K562 (cell line): ENCODE measurements around the gene RBP3. TPM values are rescaled to one million over a fixed set of nuclear protein-coding genes. Genes with fewer than 3 reads are reported as not detected.

ENCODE experiments used
- ATAC-seq: fragments of 200-7000 bp; cut with Tn5 transposase; 3 replicates; pipeline ENCODE4 v1.9.1; 2020; ENCODE audit warnings: moderate library complexity
- BruUV-seq: library from RNA; stranded (reverse); fragments of 400-500 nt; replicated peaks from 2 replicates; lab custom pipeline; 2021; lab: Mats Ljungman, UMichigan
- CTCF ChIA-PET: fragments of 300-600 bp; formaldehyde crosslinking; extraction: SDS; loops from one replicate; lab custom pipeline; 2021; ENCODE audit warnings: low intra/inter-chr PET ratio; lab: Yijun Ruan, JAX
- POLR2A ChIA-PET: fragments of 300-600, 350-650 bp; sonication (Branson Sonifier 250); formaldehyde crosslinking; extraction: SDS; loops from one replicate; lab custom pipeline; 2021; ENCODE audit warnings: antibody characterized with exemption, inconsistent platforms; lab: Yijun Ruan, JAX
- DNase-seq, 4 experiments: peaks; one replicate each; pipeline versions ENCODE4 v3.0.0 to v3.0.0-alpha.2; 2011 to 2018; ENCODE audit warnings: low spot score in 3 of 4, mixed read lengths in 3 of 4; ENCODE audit errors: extremely low read depth in 1 of 4
- FAIRE-seq: peaks from 2 replicates; lab custom pipeline; 2011; peaks lifted over from hg19 to GRCh38; lab: Jason Lieb, UNC
- H2AFZ ChIP-seq: 2 replicates; pipeline ENCODE4 v1.6.0; 2011; ENCODE audit warnings: low read depth, low read length, control low read depth, inconsistent platforms
- H3K27ac ChIP-seq: fragments of 200-600 bp; 3 replicates; pipeline ENCODE4 v1.8.0; 2011; ENCODE audit warnings: low read depth, mild to moderate bottlenecking, control low read depth, inconsistent platforms, low read length, moderate library complexity, mixed read lengths; ENCODE audit errors: extremely low read depth
- H3K27me3 ChIP-seq, 2 experiments: fragments of 300-600 bp in 1 of 2; 2 replicates in 1 of 2; 3 replicates in 1 of 2; pipeline versions ENCODE4 v1.6.0 to v1.8.0; 2011; ENCODE audit warnings: inconsistent platforms in 2 of 2, low read length in 2 of 2, mild to moderate bottlenecking in 1 of 2, mixed read lengths in 1 of 2, moderate library complexity in 1 of 2; ENCODE audit not compliant: control insufficient read depth in 2 of 2, insufficient read depth in 2 of 2
- H3K36me3 ChIP-seq: fragments of 300-600 bp; 3 replicates; pipeline ENCODE4 v1.8.0; 2011; ENCODE audit warnings: mild to moderate bottlenecking, low read length, inconsistent platforms; ENCODE audit not compliant: control insufficient read depth, insufficient read depth
- H3K4me1 ChIP-seq, 2 experiments: fragments of 200-600 bp in 1 of 2; replicated peaks in 1 of 2; 2 replicates in 1 of 2; 3 replicates in 1 of 2; pipeline versions ENCODE4 v1.5.1 to v1.8.0; 2011; ENCODE audit warnings: inconsistent platforms in 2 of 2, low read length in 2 of 2, mild to moderate bottlenecking in 1 of 2, mixed read lengths in 1 of 2, moderate library complexity in 1 of 2; ENCODE audit not compliant: control insufficient read depth in 2 of 2, insufficient read depth in 2 of 2
- H3K4me2 ChIP-seq: 2 replicates; pipeline ENCODE4 v1.6.1; 2011; ENCODE audit warnings: low read length, control low read depth, inconsistent platforms, mixed read lengths; ENCODE audit not compliant: insufficient read depth
- H3K4me3 ChIP-seq: fragments of 200-600 bp; sonication (generic), shearing (Covaris generic); 2 replicates; pipeline ENCODE4 v1.5.1; 2016; ENCODE audit warnings: control low read depth, inconsistent platforms
- H3K79me2 ChIP-seq: fragments of 200-600 bp; 3 replicates; pipeline ENCODE4 v1.8.0; 2011; ENCODE audit warnings: low read length, inconsistent platforms; ENCODE audit not compliant: control insufficient read depth, insufficient read depth
- H3K9ac ChIP-seq, 2 experiments: 2 replicates each; pipeline versions ENCODE4 v1.6.0 to v1.6.1; 2011; ENCODE audit warnings: low read depth in 2 of 2, low read length in 2 of 2, control low read depth in 1 of 2, inconsistent platforms in 1 of 2, mild to moderate bottlenecking in 1 of 2, mixed read lengths in 1 of 2; ENCODE audit not compliant: insufficient read depth in 1 of 2
- H3K9me1 ChIP-seq: one replicate; pipeline ENCODE4 v1.6.0; 2011; ENCODE audit warnings: inconsistent platforms, mild to moderate bottlenecking, low read length, moderate library complexity; ENCODE audit not compliant: control insufficient read depth, insufficient read depth
- H3K9me3 ChIP-seq: replicated peaks from 2 replicates; pipeline ENCODE4 v1.5.1; 2011; ENCODE audit warnings: low read depth, low read length, inconsistent platforms; ENCODE audit not compliant: control insufficient read depth, insufficient read depth
- H4K20me1 ChIP-seq: replicated peaks from 2 replicates; pipeline ENCODE4 v1.6.1; 2011; ENCODE audit warnings: low read length, inconsistent platforms, mixed read lengths; ENCODE audit not compliant: control insufficient read depth, insufficient read depth
- FOSL1 ChIP-seq: fragments of 200-800 bp; sonication (Bioruptor generic); conservative IDR thresholded peaks from 2 replicates; pipeline ENCODE4 v1.6.1; 2016; ENCODE audit warnings: missing genetic modification characterization, missing compliant biosample characterization
- WGBS: fragments of 100-300 bp; shearing (Covaris generic); methylation state at CpG from one replicate; pipeline ENCODE4 v1.1.6; 2016; ENCODE audit warnings: low coverage, mixed read lengths; ENCODE audit not compliant: insufficient coverage; ENCODE audit errors: missing lambda C conversion rate; 5-methylcytosine and 5-hydroxymethylcytosine counted together
- in situ Hi-C: fragments of 300-500 bp; cut with MboI; formaldehyde crosslinking; loops from 4 replicates; pipeline ENCODE4 v1.15.0; 2018; ENCODE audit warnings: inconsistent platforms, mixed read lengths
- intact Hi-C: fragments of 100-400 bp; cut with micrococcal nuclease; formaldehyde crosslinking; loops from 2 replicates; pipeline ENCODE4 v1.14.2; 2022
- polyA plus RNA-seq, 8 experiments: library from polyadenylated mRNA; depleted of rRNA in 4 of 8; stranded (reverse) in 5 of 8; unstranded in 3 of 8; fragments of >200 nt; fragmentation: Nextera tagmentation in 2 of 8; fragmentation: Illumina TruSeq in 1 of 8; extraction: Ambion mirVana in 2 of 8; extraction: Trizol in 1 of 8; gene quantifications; 2 replicates each; pipeline versions ENCODE4 v1.2.1 to v1.2.3, GENCODE V29; 2011 to 2014; ENCODE audit warnings: inconsistent platforms in 1 of 8, missing spikeins in 1 of 8
- total RNA-seq, 7 experiments: library from RNA; depleted of rRNA in 6 of 7; stranded (reverse); fragments of >200 nt in 6 of 7; fragmentation: Illumina TruSeq in 2 of 7; extraction: Trizol in 2 of 7; gene quantifications; 2 replicates each; pipeline versions ENCODE4 v1.2.1 to v1.2.3, GENCODE V29; 2011 to 2021; ENCODE audit warnings: low replicate concordance in 1 of 7
- TF ChIP-seq, protein P1 (sequence below): sonication (generic); formaldehyde crosslinking; IDR thresholded peaks from 2 replicates; pipeline ENCODE4 v1.4.0; 2020; ENCODE audit warnings: mild to moderate bottlenecking, missing genetic modification reagents

The RBP3 gene
- total and polyA plus RNA-seq, 9 of the 15 experiments (the other 6 are each of a cell fraction or from before 2014, with no cell fraction given), result not detected

DNA sequence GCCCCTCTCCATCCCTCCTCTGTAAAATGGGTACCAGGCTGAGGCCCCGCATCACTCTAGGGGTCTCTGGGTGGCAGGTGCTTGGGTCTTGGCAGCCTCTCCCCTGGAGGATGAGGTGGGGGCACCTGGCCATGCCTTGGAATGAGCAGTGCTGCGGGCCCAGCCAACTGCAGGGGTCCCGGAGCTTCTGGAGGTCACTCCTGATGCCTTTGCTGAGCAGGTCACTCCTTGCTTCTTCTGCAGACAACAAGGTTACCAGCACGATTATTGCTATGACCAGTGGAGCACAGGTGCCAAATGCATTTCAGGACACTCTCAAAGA is 58.3 kb downstream of the RBP3 start:
- Histone ChIP-seq H3K27ac (no peak overlapping the region; the same call in 1 of the 3 replicates), H3K9me3 (no peaks in the 10 kb centered on the region), H3K27me3 (peaks cover 0 to 8% of the 10 kb centered on the region in 2 experiments; a peak in 1 of 5 replicates), H3K4me1 (peaks cover 16 to 35% of the 10 kb centered on the region in 2 experiments), H3K4me3 (no peak overlapping the region), H3K9me1 (no peaks in the 10 kb centered on the region), H3K79me2 (no peaks in the 10 kb centered on the region), H3K4me2 (peak overlapping the region; percentile 69), H3K9ac (peak overlapping the region in 1 of 2 experiments; percentile 0; a peak in 2 of 4 replicates), H2AFZ (peak overlapping the region; percentile 88; the same call in 1 of the 2 replicates), H3K36me3 (no peaks in the 10 kb centered on the region), H4K20me1 (no peaks in the 10 kb centered on the region)
- WGBS, result 37% methylated on average over 4 of the region's 4 CpGs
- TF ChIP-seq FOSL1 (tag), result no peak
- TF ChIP-seq, protein P1, sequence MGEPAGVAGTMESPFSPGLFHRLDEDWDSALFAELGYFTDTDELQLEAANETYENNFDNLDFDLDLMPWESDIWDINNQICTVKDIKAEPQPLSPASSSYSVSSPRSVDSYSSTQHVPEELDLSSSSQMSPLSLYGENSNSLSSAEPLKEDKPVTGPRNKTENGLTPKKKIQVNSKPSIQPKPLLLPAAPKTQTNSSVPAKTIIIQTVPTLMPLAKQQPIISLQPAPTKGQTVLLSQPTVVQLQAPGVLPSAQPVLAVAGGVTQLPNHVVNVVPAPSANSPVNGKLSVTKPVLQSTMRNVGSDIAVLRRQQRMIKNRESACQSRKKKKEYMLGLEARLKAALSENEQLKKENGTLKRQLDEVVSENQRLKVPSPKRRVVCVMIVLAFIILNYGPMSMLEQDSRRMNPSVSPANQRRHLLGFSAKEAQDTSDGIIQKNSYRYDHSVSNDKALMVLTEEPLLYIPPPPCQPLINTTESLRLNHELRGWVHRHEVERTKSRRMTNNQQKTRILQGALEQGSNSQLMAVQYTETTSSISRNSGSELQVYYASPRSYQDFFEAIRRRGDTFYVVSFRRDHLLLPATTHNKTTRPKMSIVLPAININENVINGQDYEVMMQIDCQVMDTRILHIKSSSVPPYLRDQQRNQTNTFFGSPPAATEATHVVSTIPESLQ (CRISPR knock-in tag), result 0 out of 2 replicates have a peak, but pooled peaks have one; percentile 39
- ChIA-PET POLR2A (interaction anchor here (0.8 kb wide), 1 partner anchor 9 kb away, joined by 3 read pairs; no protein-coding TSS in a partner anchor), CTCF (no interaction called here)
- intact Hi-C loops (no loop called here), in situ Hi-C loops (no loop called here)
- BruUV-seq, result no TSS peak
- no peak for ATAC-seq
- no peak for FAIRE-seq
- no peak for DNase-seq
